GM12875 (cell line): Measurements from ENCODE around the gene SNN.

Experiments used
- H3K4me3 ChIP-seq: one replicate; pipeline ENCODE4 v1.5.1; 2011; ENCODE audit warnings: low read depth, low read length, control low read depth
- CTCF ChIP-seq: IDR thresholded peaks from 2 replicates; pipeline ENCODE4 v1.5.1; 2011; ENCODE audit warnings: low read depth, mild to moderate bottlenecking, control low read depth, inconsistent platforms, low read length, moderate library complexity, borderline replicate concordance; ENCODE audit not compliant: insufficient read depth

The SNN gene

GRCh38 chr16:11676799-11677198 is 8.5 kb downstream of the SNN start:
- H3K4me3 ChIP-seq, result no peak overlapping the region
- TF ChIP-seq CTCF, result no peak

- H3K4me3 ChIP-seq, result no peak overlapping the region
- no peak for TF ChIP-seq CTCF
Observed at GRCh38 chr16:11677451-11677951, 9.2 kb downstream of the SNN start.

- TF ChIP-seq CTCF, result no peak
- no peak overlapping the region for H3K4me3 ChIP-seq
Observed at GRCh38 chr16:11677959-11678881, 10.0 kb downstream of the SNN start.

- no peak for TF ChIP-seq CTCF
Observed at GRCh38 chr16:11679250-11679649, 11.0 kb downstream of the SNN start.

GRCh38 chr16:11679941-11680911 is 12.0 kb downstream of the SNN start:
- TF ChIP-seq CTCF, result no peak
- no peak overlapping the region for H3K4me3 ChIP-seq

More at GRCh38 chr16:11679250-11679649, 11.0 kb downstream of the SNN start:
- H3K4me3 ChIP-seq, result no peak overlapping the region

GRCh38 chr16:11681556-11681955 is 13.3 kb downstream of the SNN start:
- H3K4me3 ChIP-seq, result no peak overlapping the region
- TF ChIP-seq CTCF, result no peak
